B cell (primary cell): ENCODE results near the gene HOGA1. TPM values are rescaled to one million over a fixed set of nuclear protein-coding genes. Genes with fewer than 3 reads are reported as not detected.

Experiments
- ATAC-seq: fragments of 200-7000 bp; cut with Tn5 transposase; one replicate; pipeline ENCODE4 v1.10.0; 2021; ENCODE audit warnings: low read depth, mild to moderate bottlenecking, moderate number of reproducible peaks, moderate library complexity
- CTCF ChIA-PET: fragments of 350-600 bp; sonication (Branson Sonifier 250); formaldehyde crosslinking; loops from one replicate; lab custom pipeline; 2021; ENCODE audit warnings: antibody characterized with exemption, inconsistent platforms; lab: Charles Lee
- POLR2A ChIA-PET: fragments of 350-600 bp; sonication (Branson Sonifier 250); formaldehyde crosslinking; loops from one replicate; lab custom pipeline; 2021; ENCODE audit warnings: antibody characterized with exemption; lab: Charles Lee
- DNase-seq: peaks from one replicate; pipeline ENCODE4 v3.0.0; 2013
- H2AFZ ChIP-seq: 2 replicates; pipeline ENCODE4 v1.6.1; 2012; ENCODE audit warnings: mild to moderate bottlenecking, low read depth, low read length; ENCODE audit not compliant: insufficient read depth, poor library complexity, severe bottlenecking
- H3K27ac ChIP-seq, 2 donors: 1 replicate in 1 of 2; 2 replicates in 1 of 2; pipeline ENCODE4 v1.5.1; 2012 to 2013; ENCODE audit warnings: low read length in 2 of 2, mild to moderate bottlenecking in 2 of 2, moderate library complexity in 1 of 2
- H3K27me3 ChIP-seq, 4 experiments: fragments of 200-600 bp in 1 of 4; sonication (generic) in 1 of 4; replicated peaks in 1 of 4; 1 replicate in 2 of 4; 2 replicates in 2 of 4; pipeline versions ENCODE4 v1.6.1 to v1.7.0; 2013 to 2016; ENCODE audit warnings: low read length in 3 of 4, mild to moderate bottlenecking in 2 of 4, mixed read lengths in 1 of 4, moderate library complexity in 1 of 4; ENCODE audit not compliant: insufficient read depth in 4 of 4, control insufficient read depth in 3 of 4; ENCODE audit errors: control extremely low read depth in 1 of 4
- H3K36me3 ChIP-seq, 2 experiments: replicated peaks in 1 of 2; 1 replicate in 1 of 2; 2 replicates in 1 of 2; pipeline versions ENCODE4 v1.6.1 to v1.7.1; 2013; ENCODE audit warnings: low read length in 1 of 2; ENCODE audit not compliant: insufficient read depth in 2 of 2, control insufficient read depth in 1 of 2; ENCODE audit errors: control extremely low read depth in 1 of 2, extremely low read depth in 1 of 2
- H3K4me1 ChIP-seq, 2 donors: fragments of 200-600 bp in 1 of 2; sonication (generic) in 1 of 2; 1 replicate in 1 of 2; 2 replicates in 1 of 2; pipeline versions ENCODE4 v1.5.1 to v1.6.1; 2013 to 2017; ENCODE audit warnings: low read length in 2 of 2; ENCODE audit not compliant: control insufficient read depth in 2 of 2, insufficient read depth in 2 of 2
- H3K4me2 ChIP-seq: replicated peaks from 2 replicates; pipeline ENCODE3; 2012; ENCODE audit warnings: mild to moderate bottlenecking, low read depth, low read length; ENCODE audit not compliant: poor library complexity, severe bottlenecking
- H3K4me3 ChIP-seq, 5 experiments: fragments of 200-600 bp in 1 of 5; sonication (generic) in 1 of 5; 1 replicate in 3 of 5; 2 replicates in 2 of 5; pipeline versions ENCODE4 v1.5.1 to v1.7.0; 2011 to 2016; ENCODE audit warnings: low read length in 4 of 5, mild to moderate bottlenecking in 4 of 5, low read depth in 2 of 5, control low read depth in 1 of 5, moderate library complexity in 1 of 5; ENCODE audit not compliant: insufficient read depth in 1 of 5; ENCODE audit errors: control extremely low read depth in 1 of 5, extremely low read depth in 1 of 5
- H3K79me2 ChIP-seq: fragments of 200-600 bp; sonication (generic); one replicate; pipeline ENCODE4 v1.6.0; 2016; ENCODE audit warnings: low read length; ENCODE audit not compliant: control insufficient read depth, insufficient read depth
- H3K9ac ChIP-seq: fragments of 200-600 bp; sonication (generic); 2 replicates; pipeline ENCODE4 v1.6.1; 2017; ENCODE audit warnings: mild to moderate bottlenecking, low read length, moderate library complexity
- H3K9me3 ChIP-seq, 3 donors: one replicate each; pipeline versions ENCODE4 v1.6.1 to v1.7.1; 2013; ENCODE audit warnings: low read length in 2 of 3; ENCODE audit not compliant: control insufficient read depth in 2 of 3, insufficient read depth in 1 of 3; ENCODE audit errors: control extremely low read depth in 1 of 3
- H4K20me1 ChIP-seq: 2 replicates; pipeline ENCODE4 v1.6.0; 2012; ENCODE audit warnings: mild to moderate bottlenecking, low read length; ENCODE audit not compliant: insufficient read depth, control insufficient read depth, poor library complexity, severe bottlenecking
- H3K27ac Mint-ChIP-seq: one replicate; pipeline ENCODE4 v1.8.0; 2021; ENCODE audit warnings: mixed read lengths
- H3K27me3 Mint-ChIP-seq: one replicate; pipeline ENCODE4 v1.8.0; 2021; ENCODE audit warnings: mixed read lengths
- H3K4me1 Mint-ChIP-seq: one replicate; pipeline ENCODE4 v1.8.0; 2021; ENCODE audit warnings: mixed read lengths
- H3K4me3 Mint-ChIP-seq: one replicate; pipeline ENCODE4 v1.8.0; 2021; ENCODE audit warnings: mixed read lengths
- H3K9me3 Mint-ChIP-seq: one replicate; pipeline ENCODE4 v1.8.0; 2022; ENCODE audit warnings: mixed read lengths; ENCODE audit not compliant: insufficient read depth
- CTCF ChIP-seq: fragments of 200-600 bp; IDR thresholded peaks from one replicate; pipeline ENCODE4 v1.8.0; 2022; ENCODE audit warnings: antibody characterized with exemption, mild to moderate bottlenecking
- EZH2 ChIP-seq: IDR thresholded peaks from 2 replicates; pipeline ENCODE4 v1.6.1; 2012; ENCODE audit warnings: borderline replicate concordance, low read depth, mild to moderate bottlenecking, moderate library complexity, low read length; ENCODE audit not compliant: insufficient read depth, poor library complexity, severe bottlenecking
- WGBS: methylation state at CpG from one replicate; pipeline ENCODE4 v1.1.5; 2013; ENCODE audit warnings: missing lambda C conversion rate; ENCODE audit not compliant: insufficient coverage; 5-methylcytosine and 5-hydroxymethylcytosine counted together
- intact Hi-C: fragments of 100-400 bp; cut with micrococcal nuclease; formaldehyde crosslinking; loops from one replicate; pipeline ENCODE4 v1.10.0; 2022
- polyA plus RNA-seq: library from polyadenylated mRNA; depleted of rRNA; stranded (reverse); fragments of >200 nt; gene quantifications from 2 replicates; pipeline ENCODE4 v1.2.3, GENCODE V29; 2012
- total RNA-seq, 2 donors: library from RNA; stranded (reverse); fragments of 120-200 nt in 1 of 2; gene quantifications; 1 replicate in 1 of 2; 2 replicates in 1 of 2; pipeline versions ENCODE4 v1.2.3 to v1.2.4, GENCODE V29; 2013 to 2022

HOGA1 gene
- total and polyA plus RNA-seq, 2 donors (not counting 1 experiment from before 2014, with no cell fraction given): not detected

- CTCF ChIA-PET: no interaction called here
Measured at GRCh38 chr10:97566336-97566996, 17.7 kb upstream of the HOGA1 start.

More at GRCh38 chr10:97566336-97566996, 17.7 kb upstream of the HOGA1 start:
- Histone ChIP-seq H3K4me3 (no peak overlapping the region), H3K9me3 (no peaks in the 10 kb centered on the region), H2AFZ (no peak overlapping the region), H3K27ac (no peak overlapping the region), H3K4me1 (no peaks in the 10 kb centered on the region), H3K27me3 (no peaks in the 10 kb centered on the region), H3K9ac (no peak overlapping the region), H3K36me3 (no peaks in the 10 kb centered on the region), H3K4me2 (no peak overlapping the region), H3K79me2 (no peaks in the 10 kb centered on the region), H4K20me1 (no peaks in the 10 kb centered on the region)
- no peak overlapping the region for H3K4me3 Mint-ChIP-seq
- ATAC-seq (no peak), DNase-seq (no peak)
- H3K27ac Mint-ChIP-seq: no peak overlapping the region
- POLR2A ChIA-PET: no interaction called here
- no peaks in the 10 kb centered on the region for H3K9me3 Mint-ChIP-seq
- no peak for TF ChIP-seq EZH2
- no peak for TF ChIP-seq CTCF
- WGBS: 75% methylated on average over 2 of the region's 2 CpGs
- no peaks in the 10 kb centered on the region for H3K4me1 Mint-ChIP-seq
- no peaks in the 10 kb centered on the region for H3K27me3 Mint-ChIP-seq
- intact Hi-C loops: no loop called here
